GM12878 (cell line): ENCODE data around the gene PLAC9.

ENCODE experiments used
- ESRRA ChIP-seq: IDR thresholded peaks from 2 replicates; pipeline ENCODE4 v1.6.1; 2012; ENCODE audit warnings: mild to moderate bottlenecking, low read length, improper control_type of control experiment
- HCFC1 ChIP-seq: fragments of 150-350 bp; IDR thresholded peaks from 2 replicates; pipeline ENCODE4 v1.6.1; 2014; ENCODE audit warnings: low read length
- IKZF1 ChIP-seq: fragments of 450-650 bp; conservative IDR thresholded peaks from 2 replicates; pipeline ENCODE4 v1.6.1; 2017; ENCODE audit warnings: antibody characterized with exemption, mild to moderate bottlenecking
- IRF3 ChIP-seq: fragments of 450-650 bp; IDR thresholded peaks from 2 replicates; pipeline ENCODE4 v1.6.1; 2014; ENCODE audit warnings: mild to moderate bottlenecking
- POLR2A ChIP-seq: IDR thresholded peaks from 2 replicates; pipeline ENCODE4 v1.6.1; 2011; ENCODE audit warnings: low read depth, mild to moderate bottlenecking, low read length
- POLR2AphosphoS5 ChIP-seq: IDR thresholded peaks from 2 replicates; pipeline ENCODE4 v1.6.1; 2011; ENCODE audit warnings: mild to moderate bottlenecking, low read length, inconsistent platforms
- RAD51 ChIP-seq: fragments of 450-650 bp; IDR thresholded peaks from 2 replicates; pipeline ENCODE4 v1.6.1; 2016; ENCODE audit warnings: moderate library complexity, mild to moderate bottlenecking, inconsistent platforms
- ZZZ3 ChIP-seq: IDR thresholded peaks from 2 replicates; pipeline ENCODE4 v1.6.1; 2011; ENCODE audit warnings: low read depth; ENCODE audit not compliant: control insufficient read depth, insufficient read length
- TF ChIP-seq, protein P1 (sequence below), 3 experiments: IDR thresholded peaks in 2 of 3; conservative IDR thresholded peaks in 1 of 3; 2 replicates each; pipeline ENCODE4 v1.5.1; 2011; ENCODE audit warnings: low read depth in 3 of 3, low read length in 3 of 3, mild to moderate bottlenecking in 3 of 3, control low read depth in 2 of 3, moderate library complexity in 2 of 3, inconsistent platforms in 1 of 3, mixed read lengths in 1 of 3; ENCODE audit not compliant: control insufficient read depth in 2 of 3, insufficient read depth in 1 of 3; ENCODE audit errors: extremely low read depth in 1 of 3
- TF ChIP-seq, protein P2 (sequence below): IDR thresholded peaks from 2 replicates; pipeline ENCODE4 v1.6.1; 2011; ENCODE audit warnings: mild to moderate bottlenecking, low read depth, low read length, moderate library complexity; ENCODE audit not compliant: insufficient replicate concordance

- TF ChIP-seq, protein P1, sequence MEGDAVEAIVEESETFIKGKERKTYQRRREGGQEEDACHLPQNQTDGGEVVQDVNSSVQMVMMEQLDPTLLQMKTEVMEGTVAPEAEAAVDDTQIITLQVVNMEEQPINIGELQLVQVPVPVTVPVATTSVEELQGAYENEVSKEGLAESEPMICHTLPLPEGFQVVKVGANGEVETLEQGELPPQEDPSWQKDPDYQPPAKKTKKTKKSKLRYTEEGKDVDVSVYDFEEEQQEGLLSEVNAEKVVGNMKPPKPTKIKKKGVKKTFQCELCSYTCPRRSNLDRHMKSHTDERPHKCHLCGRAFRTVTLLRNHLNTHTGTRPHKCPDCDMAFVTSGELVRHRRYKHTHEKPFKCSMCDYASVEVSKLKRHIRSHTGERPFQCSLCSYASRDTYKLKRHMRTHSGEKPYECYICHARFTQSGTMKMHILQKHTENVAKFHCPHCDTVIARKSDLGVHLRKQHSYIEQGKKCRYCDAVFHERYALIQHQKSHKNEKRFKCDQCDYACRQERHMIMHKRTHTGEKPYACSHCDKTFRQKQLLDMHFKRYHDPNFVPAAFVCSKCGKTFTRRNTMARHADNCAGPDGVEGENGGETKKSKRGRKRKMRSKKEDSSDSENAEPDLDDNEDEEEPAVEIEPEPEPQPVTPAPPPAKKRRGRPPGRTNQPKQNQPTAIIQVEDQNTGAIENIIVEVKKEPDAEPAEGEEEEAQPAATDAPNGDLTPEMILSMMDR (IDR thresholded peaks at IDR 0.05 in 2 of 3, conservative IDR thresholded peaks at IDR 0.05 in 1 of 3; ENCODE audit: control insufficient read depth in 2 of 3, extremely low read depth in 1 of 3, insufficient read depth in 1 of 3, low read depth in 3 of 3, low read length in 3 of 3) = no peak
- TF ChIP-seq ESRRA (no peak), ZZZ3 (no peak), RAD51 (no peak), POLR2A (no peak), IRF3 (no peak), POLR2AphosphoS5 (no peak), HCFC1 (no peak), IKZF1 (no peak)
- TF ChIP-seq, protein P2, sequence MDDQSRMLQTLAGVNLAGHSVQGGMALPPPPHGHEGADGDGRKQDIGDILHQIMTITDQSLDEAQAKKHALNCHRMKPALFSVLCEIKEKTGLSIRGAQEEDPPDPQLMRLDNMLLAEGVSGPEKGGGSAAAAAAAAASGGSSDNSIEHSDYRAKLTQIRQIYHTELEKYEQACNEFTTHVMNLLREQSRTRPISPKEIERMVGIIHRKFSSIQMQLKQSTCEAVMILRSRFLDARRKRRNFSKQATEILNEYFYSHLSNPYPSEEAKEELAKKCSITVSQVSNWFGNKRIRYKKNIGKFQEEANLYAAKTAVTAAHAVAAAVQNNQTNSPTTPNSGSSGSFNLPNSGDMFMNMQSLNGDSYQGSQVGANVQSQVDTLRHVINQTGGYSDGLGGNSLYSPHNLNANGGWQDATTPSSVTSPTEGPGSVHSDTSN = no peak
These were observed 7.7 kb downstream of the PLAC9 start for GRCh38 chr10:80140251-80140650.
